Esophagus squamous epithelium (tissue), 5 donors: ENCODE measurements around the gene MTFR1L. TPM values are rescaled to one million over a fixed set of nuclear protein-coding genes. Genes with fewer than 3 reads are reported as not detected.

Experiments used
- DNase-seq: peaks from one replicate; lab custom pipeline; 2025; lab: John Stamatoyannopoulos, UW
- H3K27ac ChIP-seq, 4 donors: fragments of 200-600 bp; sonication (generic); one replicate each; pipeline ENCODE4 v1.5.1; 2016 to 2019; ENCODE audit warnings: mild to moderate bottlenecking in 1 of 4
- H3K27me3 ChIP-seq, 4 donors: fragments of 200-600 bp; sonication (generic); 1 replicate in 3 of 4; 2 replicates in 1 of 4; pipeline versions ENCODE4 v1.5.1 to v1.6.0; 2017 to 2021; ENCODE audit warnings: antibody characterized with exemption in 1 of 4
- H3K36me3 ChIP-seq, 3 donors: fragments of 200-600 bp; sonication (generic); one replicate each; pipeline ENCODE4 v1.5.1; 2016 to 2019
- H3K4me1 ChIP-seq, 3 donors: fragments of 200-600 bp; sonication (generic); one replicate each; pipeline ENCODE4 v1.5.1; 2017 to 2019
- H3K4me3 ChIP-seq, 4 donors: fragments of 200-600 bp; sonication (generic); 1 replicate in 3 of 4; 2 replicates in 1 of 4; pipeline ENCODE4 v1.5.1; 2016 to 2019; ENCODE audit warnings: mild to moderate bottlenecking in 2 of 4, moderate library complexity in 1 of 4
- H3K9me3 ChIP-seq, 3 donors: fragments of 200-600 bp; sonication (generic); one replicate each; pipeline ENCODE4 v1.5.1; 2016 to 2019
- POLR2A ChIP-seq, 4 donors: fragments of 450-650 bp; IDR thresholded peaks; one replicate each; pipeline ENCODE4 v1.6.1; 2017; ENCODE audit warnings: antibody characterized with exemption in 4 of 4, mild to moderate bottlenecking in 4 of 4, moderate library complexity in 3 of 4
- WGBS, 2 donors: methylation state at CpG; one replicate each; pipeline ENCODE4 v1.1.5; 2018; 5-methylcytosine and 5-hydroxymethylcytosine counted together
- intact Hi-C: fragments of 100-400 bp; cut with DNase I; formaldehyde crosslinking; loops from one replicate; pipeline ENCODE4 v1.15.0; 2022
- total RNA-seq, 4 donors: library from RNA; depleted of rRNA; stranded (reverse); fragments of >200 nt; gene quantifications; one replicate each; pipeline ENCODE4 v1.1.0, GENCODE V29; 2016
- TF ChIP-seq, protein P1 (sequence below), 6 experiments: fragments of 450-650 bp in 4 of 6; fragments of 200-600 bp in 2 of 6; sonication (generic) in 2 of 6; IDR thresholded peaks; one replicate each; pipeline ENCODE4 v1.5.1; 2016 to 2019; ENCODE audit warnings: antibody characterized with exemption in 6 of 6, mild to moderate bottlenecking in 4 of 6, moderate library complexity in 4 of 6
- donor health status: DM: yes; HTN: yes; CAD: no.

Gene MTFR1L
- total RNA-seq, 4 donors from 2014 or later, result 24.4 to 53.8 (median 28.3) TPM

DNA sequence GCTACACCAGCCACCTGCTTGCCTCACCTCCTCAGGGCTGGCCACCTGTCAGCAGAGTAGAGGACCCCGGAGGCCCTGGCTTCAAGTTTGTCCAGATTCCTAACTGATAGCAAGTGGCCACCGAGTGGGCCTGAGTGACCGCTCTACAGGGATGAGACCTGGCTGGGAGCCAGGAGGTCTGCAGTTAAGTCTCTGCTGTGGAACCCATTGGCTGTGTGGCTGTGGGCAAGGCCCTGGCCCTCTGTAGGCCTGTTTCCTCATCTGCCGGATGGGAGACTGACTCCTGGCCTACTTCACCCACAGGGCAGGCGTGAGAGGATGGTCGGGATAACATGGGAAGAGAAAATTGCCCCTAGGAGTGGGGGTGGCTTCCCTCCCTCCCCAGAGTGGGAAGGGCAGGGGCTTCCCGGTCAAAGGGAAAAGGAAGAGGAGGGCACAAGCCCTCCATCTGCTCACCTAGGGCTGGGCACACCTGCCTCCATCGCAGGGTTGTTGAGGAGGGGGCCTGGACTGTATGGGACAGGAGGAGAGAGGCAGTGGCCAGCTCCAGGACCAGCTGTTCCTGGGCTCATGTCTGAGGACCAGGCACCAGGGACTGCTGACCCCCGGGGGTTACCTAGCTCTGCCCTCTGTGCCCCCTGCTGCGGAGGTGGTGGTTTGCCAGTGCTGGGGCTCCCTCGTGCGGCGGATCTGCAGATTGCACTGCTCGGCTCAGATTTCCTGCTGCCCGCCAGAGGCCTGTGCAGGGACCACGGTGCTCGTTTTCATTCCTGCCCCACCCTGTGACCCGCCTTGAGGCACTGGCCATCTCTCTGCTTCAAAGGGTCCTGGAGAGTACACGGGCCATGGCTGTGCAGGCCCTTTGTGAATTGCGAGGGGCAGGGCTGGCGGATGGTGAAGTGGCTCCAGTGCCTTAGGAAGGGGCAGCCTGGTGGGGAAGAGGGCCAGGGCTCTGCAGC lies 9.1 kb upstream of the MTFR1L start:
- peaks cover 22 to 54% (median 29%) of the 10 kb centered on the region in 3 donors for H3K4me1 ChIP-seq
- peaks cover 16 to 97% (median 22%) of the 10 kb centered on the region in 3 donors for H3K36me3 ChIP-seq
- H3K27me3 ChIP-seq, result no peaks in the 10 kb centered on the region
- intact Hi-C loops, result no loop called here
- peak overlapping the region in 1 of 4 donors; percentile 14 for H3K27ac ChIP-seq
- H3K4me3 ChIP-seq, result no peak overlapping the region
- TF ChIP-seq, protein P1, sequence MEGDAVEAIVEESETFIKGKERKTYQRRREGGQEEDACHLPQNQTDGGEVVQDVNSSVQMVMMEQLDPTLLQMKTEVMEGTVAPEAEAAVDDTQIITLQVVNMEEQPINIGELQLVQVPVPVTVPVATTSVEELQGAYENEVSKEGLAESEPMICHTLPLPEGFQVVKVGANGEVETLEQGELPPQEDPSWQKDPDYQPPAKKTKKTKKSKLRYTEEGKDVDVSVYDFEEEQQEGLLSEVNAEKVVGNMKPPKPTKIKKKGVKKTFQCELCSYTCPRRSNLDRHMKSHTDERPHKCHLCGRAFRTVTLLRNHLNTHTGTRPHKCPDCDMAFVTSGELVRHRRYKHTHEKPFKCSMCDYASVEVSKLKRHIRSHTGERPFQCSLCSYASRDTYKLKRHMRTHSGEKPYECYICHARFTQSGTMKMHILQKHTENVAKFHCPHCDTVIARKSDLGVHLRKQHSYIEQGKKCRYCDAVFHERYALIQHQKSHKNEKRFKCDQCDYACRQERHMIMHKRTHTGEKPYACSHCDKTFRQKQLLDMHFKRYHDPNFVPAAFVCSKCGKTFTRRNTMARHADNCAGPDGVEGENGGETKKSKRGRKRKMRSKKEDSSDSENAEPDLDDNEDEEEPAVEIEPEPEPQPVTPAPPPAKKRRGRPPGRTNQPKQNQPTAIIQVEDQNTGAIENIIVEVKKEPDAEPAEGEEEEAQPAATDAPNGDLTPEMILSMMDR (IDR thresholded peaks at IDR 0.05), result peak; percentile 80 to 95 (median 90)
- no peak for TF ChIP-seq POLR2A (IDR thresholded peaks at IDR 0.05)
- no peak for DNase-seq
- no peaks in the 10 kb centered on the region for H3K9me3 ChIP-seq
- WGBS, 2 donors, result 24 to 34% methylated on average over 6 to 18 of the region's 21 CpGs

DNA sequence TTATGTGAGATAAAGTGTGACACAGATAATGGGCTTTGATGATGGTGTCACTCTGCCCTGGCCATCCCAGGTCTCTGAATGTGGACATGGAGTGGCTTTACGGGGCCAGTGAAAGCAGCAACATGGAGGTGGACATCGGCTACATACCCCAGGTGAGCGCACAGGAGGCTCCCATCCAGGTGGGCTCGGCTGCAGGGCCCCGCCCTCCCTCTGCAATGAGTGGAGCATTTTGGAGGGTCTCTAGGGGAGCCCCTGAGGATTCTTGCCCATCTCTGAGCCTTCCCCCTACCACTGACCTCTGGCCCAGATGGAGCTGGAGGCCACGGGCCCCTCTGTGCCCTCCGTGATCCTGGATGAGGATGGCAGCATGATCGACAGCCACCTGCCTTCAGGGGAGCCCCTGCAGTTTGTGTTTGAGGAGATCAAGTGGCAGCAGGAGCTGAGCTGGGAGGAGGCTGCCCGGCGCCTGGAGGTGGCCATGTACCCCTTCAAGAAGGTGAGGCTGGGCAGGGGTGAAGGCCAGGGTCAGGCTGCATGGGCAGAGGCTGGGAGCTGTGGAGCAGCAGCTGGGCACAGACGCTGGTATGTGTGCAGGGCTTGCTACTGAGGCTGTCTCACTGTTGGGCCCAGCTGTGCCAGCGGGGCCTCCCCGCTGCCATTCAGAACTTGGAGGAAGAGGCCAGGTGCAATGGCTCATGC lies 8.2 kb upstream of the MTFR1L start:
- intact Hi-C loops, result no loop called here
- H3K4me1 ChIP-seq, result peaks cover 15 to 48% (median 21%) of the 10 kb centered on the region in 3 donors
- DNase-seq, result no peak
- H3K27ac ChIP-seq, result no peak overlapping the region
- no peak for TF ChIP-seq POLR2A (IDR thresholded peaks at IDR 0.05)
- TF ChIP-seq, protein P1 (IDR thresholded peaks at IDR 0.05), result no peak
- no peaks in the 10 kb centered on the region for H3K27me3 ChIP-seq
- 76 to 100% methylated on average over 3 to 5 of the region's 13 CpGs for WGBS, 2 donors
- H3K36me3 ChIP-seq, result peaks cover 16 to 97% (median 24%) of the 10 kb centered on the region in 3 donors
- no peaks in the 10 kb centered on the region for H3K9me3 ChIP-seq
- no peak overlapping the region for H3K4me3 ChIP-seq

DNA sequence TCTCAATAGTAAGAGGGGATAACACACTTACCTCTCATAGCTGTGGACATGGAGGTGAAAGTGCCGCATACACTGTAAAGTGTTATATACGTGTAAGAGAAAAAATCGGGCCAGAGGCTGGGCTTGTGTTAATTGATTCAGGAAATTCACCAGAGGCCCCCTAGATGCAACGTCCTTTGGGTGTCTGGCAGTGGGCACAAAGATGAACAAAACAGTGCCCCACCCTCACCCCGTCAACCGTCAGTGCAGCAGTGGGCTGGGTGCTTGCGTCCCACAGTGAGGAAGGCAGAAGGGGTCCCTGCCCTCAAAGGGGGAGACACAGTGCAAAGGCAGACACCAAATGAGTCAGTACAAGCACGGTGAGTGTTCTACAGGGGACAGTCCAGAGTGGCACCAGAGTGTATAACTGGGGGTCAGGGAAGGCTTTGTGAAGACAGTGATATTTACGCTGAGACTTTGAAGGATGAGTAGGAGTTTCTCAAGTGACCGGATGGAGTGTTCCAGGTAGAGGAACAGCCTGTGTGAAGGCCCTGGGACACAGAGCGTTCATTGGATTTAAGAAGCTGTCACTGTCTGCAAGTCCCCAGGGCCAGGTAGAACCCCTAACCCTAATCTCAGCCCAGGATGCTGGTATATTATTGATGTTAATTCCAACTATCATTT lies 6.6 kb upstream of the MTFR1L start:
- DNase-seq, result no peak

DNA sequence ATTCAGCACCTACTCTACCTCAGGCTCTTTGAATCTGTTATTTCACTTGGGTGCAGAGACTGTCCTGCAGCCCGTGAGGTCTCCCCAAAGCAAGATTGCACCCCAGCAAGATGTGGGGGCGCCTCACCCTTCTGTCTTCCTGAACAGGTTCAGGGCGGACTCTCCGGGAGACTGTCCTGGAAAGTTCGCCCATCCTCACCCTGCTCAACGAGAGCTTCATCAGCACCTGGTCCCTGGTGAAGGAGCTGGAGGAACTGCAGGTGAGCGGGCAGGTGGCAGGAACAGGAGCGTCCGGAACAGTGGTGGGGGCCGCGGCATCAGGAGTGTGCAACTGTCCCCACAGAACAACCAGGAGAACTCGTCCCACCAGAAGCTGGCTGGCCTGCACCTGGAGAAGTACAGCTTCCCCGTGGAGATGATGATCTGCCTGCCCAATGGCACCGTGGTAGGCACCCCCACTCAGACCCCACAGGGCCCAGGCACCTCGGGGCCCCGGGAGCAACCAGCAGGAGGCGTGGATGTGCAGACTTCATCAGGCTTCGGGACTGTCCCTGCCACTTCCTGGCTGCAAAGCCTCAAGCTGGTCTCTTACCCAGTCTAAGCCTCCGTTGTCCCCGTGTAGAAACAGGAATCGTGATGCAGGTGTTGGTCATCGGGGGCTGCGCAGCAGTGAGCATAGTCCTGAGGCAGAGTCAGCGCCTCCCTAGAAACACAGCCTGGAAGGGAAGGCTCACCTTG lies 5.9 kb upstream of the MTFR1L start:
- peaks cover 11 to 78% (median 24%) of the 10 kb centered on the region in 3 donors for H3K36me3 ChIP-seq
- 73 to 97% methylated on average over 5 to 11 of the region's 24 CpGs for WGBS, 2 donors
- no peaks in the 10 kb centered on the region for H3K27me3 ChIP-seq
- no peak for TF ChIP-seq POLR2A (IDR thresholded peaks at IDR 0.05)
- TF ChIP-seq, protein P1 (IDR thresholded peaks at IDR 0.05), result no peak
- no peaks in the 10 kb centered on the region for H3K9me3 ChIP-seq
- H3K4me3 ChIP-seq, result no peak overlapping the region
- peaks cover 23 to 48% (median 26%) of the 10 kb centered on the region in 3 donors for H3K4me1 ChIP-seq
- H3K27ac ChIP-seq, result no peak overlapping the region
- no peak for DNase-seq
- intact Hi-C loops, result no loop called here

More for the DNA sequence above, 6.6 kb upstream of the MTFR1L start:
- Histone ChIP-seq H3K36me3 (peaks cover 16 to 85% (median 24%) of the 10 kb centered on the region in 3 donors), H3K4me3 (no peak overlapping the region), H3K27ac (no peak overlapping the region), H3K27me3 (no peaks in the 10 kb centered on the region), H3K9me3 (no peaks in the 10 kb centered on the region), H3K4me1 (peaks cover 22 to 48% (median 27%) of the 10 kb centered on the region in 3 donors)
- no peak for TF ChIP-seq POLR2A (IDR thresholded peaks at IDR 0.05)
- TF ChIP-seq, protein P1 (IDR thresholded peaks at IDR 0.05), result no peak
- intact Hi-C loops, result no loop called here
- WGBS, 2 donors, result 79% methylated on average over 7 to 9 of the region's 11 CpGs
